NB4 (cell line): ENCODE measurements around the gene CFAP157.

Experiments used
- DNase-seq: peaks from one replicate; pipeline ENCODE4 v3.0.0; 2010; ENCODE audit warnings: low read depth
- H3K4me3 ChIP-seq: one replicate; pipeline ENCODE4 v1.5.1; 2011; ENCODE audit warnings: mild to moderate bottlenecking, low read depth, low read length, moderate library complexity
- CTCF ChIP-seq: IDR thresholded peaks from one replicate; pipeline ENCODE4 v1.5.1; 2012; ENCODE audit warnings: low read depth, low read length
- MAX ChIP-seq: IDR thresholded peaks from 2 replicates; pipeline ENCODE4 v1.6.1; 2011; ENCODE audit warnings: low read depth, low read length
- MYC ChIP-seq: IDR thresholded peaks from 2 replicates; pipeline ENCODE4 v1.6.1; 2011; ENCODE audit warnings: low read depth, low read length
- POLR2A ChIP-seq: IDR thresholded peaks from 2 replicates; pipeline ENCODE4 v1.6.1; 2011; ENCODE audit warnings: mild to moderate bottlenecking; ENCODE audit not compliant: insufficient read length; ENCODE audit errors: extremely low read depth

Gene CFAP157

GRCh38 chr9:127711226-127711701, 4.5 kb downstream of the CFAP157 start:
- peak; percentile 87 for DNase-seq
- H3K4me3 ChIP-seq: no peak overlapping the region
- TF ChIP-seq CTCF (no peak), MYC (peak; percentile 84), POLR2A (no peak), MAX (peak; percentile 86)

- TF ChIP-seq CTCF: no peak
- no peak for TF ChIP-seq MYC
- TF ChIP-seq POLR2A: no peak
- TF ChIP-seq MAX: no peak
- peak; percentile 66 for DNase-seq
- H3K4me3 ChIP-seq: no peak overlapping the region
These were observed 5.1 kb downstream of the CFAP157 start for GRCh38 chr9:127711831-127712274.

GRCh38 chr9:127712371-127712770, 5.6 kb downstream of the CFAP157 start:
- TF ChIP-seq CTCF: no peak
- TF ChIP-seq POLR2A: no peak
- TF ChIP-seq MYC: no peak
- no peak for DNase-seq
- H3K4me3 ChIP-seq: no peak overlapping the region

- no peak overlapping the region for H3K4me3 ChIP-seq
- no peak for TF ChIP-seq MAX
These were observed 6.1 kb downstream of the CFAP157 start for GRCh38 chr9:127712867-127713266.

GRCh38 chr9:127714020-127714750, 7.4 kb downstream of the CFAP157 start:
- peak overlapping the region; percentile 14 for H3K4me3 ChIP-seq
- no peak for DNase-seq
- TF ChIP-seq CTCF (no peak), MAX (no peak), MYC (no peak), POLR2A (no peak)

More at GRCh38 chr9:127712867-127713266, 6.1 kb downstream of the CFAP157 start:
- no peak for DNase-seq

GRCh38 chr9:127714951-127715469, 8.2 kb downstream of the CFAP157 start:
- DNase-seq: peak; percentile 22
- no peak for TF ChIP-seq POLR2A
- TF ChIP-seq MYC: no peak
- TF ChIP-seq CTCF: no peak
- no peak for TF ChIP-seq MAX
- peak overlapping the region; percentile 65 for H3K4me3 ChIP-seq
